IPS-11a (cell line): ENCODE measurements around the gene MRPL43.

ENCODE experiments used
- H3K4me3 ChIP-seq: one replicate; pipeline ENCODE4 v1.5.1; 2013; ENCODE audit warnings: low read depth, low read length, control low read depth

Gene MRPL43

GRCh38 chr10:101020427-101021075, 33.3 kb upstream of the MRPL43 start:
- H3K4me3 ChIP-seq: no peak overlapping the region

GRCh38 chr10:101019440-101019703, 32.1 kb upstream of the MRPL43 start:
- H3K4me3 ChIP-seq: no peak overlapping the region

- peak overlapping the region; percentile 20 for H3K4me3 ChIP-seq
Measured at GRCh38 chr10:101018600-101019439, 31.5 kb upstream of the MRPL43 start.

- H3K4me3 ChIP-seq: peak overlapping the region; percentile 20
Measured at GRCh38 chr10:101018118-101018599, 30.9 kb upstream of the MRPL43 start.

- H3K4me3 ChIP-seq: no peak overlapping the region
Measured at GRCh38 chr10:101016814-101017213, 29.5 kb upstream of the MRPL43 start.

- H3K4me3 ChIP-seq: no peak overlapping the region
Measured at GRCh38 chr10:101015582-101015973, 28.3 kb upstream of the MRPL43 start.

GRCh38 chr10:101014966-101015581, 27.8 kb upstream of the MRPL43 start:
- no peak overlapping the region for H3K4me3 ChIP-seq

GRCh38 chr10:101014230-101014884, 27.1 kb upstream of the MRPL43 start:
- no peak overlapping the region for H3K4me3 ChIP-seq

- H3K4me3 ChIP-seq: no peak overlapping the region
Measured at GRCh38 chr10:101013365-101013825, 26.1 kb upstream of the MRPL43 start.

- H3K4me3 ChIP-seq: no peak overlapping the region
Measured at GRCh38 chr10:101012525-101013364, 25.4 kb upstream of the MRPL43 start.

- H3K4me3 ChIP-seq: no peak overlapping the region
Measured at GRCh38 chr10:101011517-101012423, 24.5 kb upstream of the MRPL43 start.

- H3K4me3 ChIP-seq: no peak overlapping the region
Measured at GRCh38 chr10:101010329-101010728, 23.0 kb upstream of the MRPL43 start.

GRCh38 chr10:101008823-101009423, 21.6 kb upstream of the MRPL43 start:
- H3K4me3 ChIP-seq: no peak overlapping the region

- no peak overlapping the region for H3K4me3 ChIP-seq
Measured at GRCh38 chr10:101007915-101008822, 20.9 kb upstream of the MRPL43 start.

GRCh38 chr10:101007099-101007711, 19.9 kb upstream of the MRPL43 start:
- no peak overlapping the region for H3K4me3 ChIP-seq

- H3K4me3 ChIP-seq: no peak overlapping the region
Measured at GRCh38 chr10:101006593-101007098, 19.3 kb upstream of the MRPL43 start.

- no peak overlapping the region for H3K4me3 ChIP-seq
Measured at GRCh38 chr10:101005869-101006567, 18.7 kb upstream of the MRPL43 start.
